ENCODE data around the gene SPINK1. TPM values are rescaled to one million over a fixed set of nuclear protein-coding genes. Genes with fewer than 3 reads are reported as not detected.
"Not testable (repeated sequence)": the region's sequence is repeated elsewhere in the genome, so short reads cannot be mapped to it uniquely, and the experiment has no call there.

The SPINK1 gene
- total RNA-seq, 4 donors from 2014 or later, result 22.5 to 317 (median 54.1) TPM; not detected in 1

- intact Hi-C loops (cut with DNase I; ENCODE audit: low total_unique reads) (no loop called here), in situ Hi-C loops (cut with MboI; ENCODE audit: low pct_ligation_motif_present in 1 of 4, low pct_unique_long_range_greater_than_20kb in 1 of 4, low sequenced_read_pairs in 3 of 4) (loop anchor here in 2 of 4 donors (10.0 kb wide), 1 partner anchor 202 kb away; no protein-coding TSS in a partner anchor)
- WGBS, 2 donors (ENCODE audit: low coverage in 1 of 2), result 45 to 58% methylated on average over 2 of the region's 2 CpGs
- H3K4me3 ChIP-seq, result no peak overlapping the region
- no peak for TF ChIP-seq POLR2A (IDR thresholded peaks at IDR 0.05)
- no peak for TF ChIP-seq EP300 (IDR thresholded peaks at IDR 0.05; ENCODE audit: low read depth)
- no peak for TF ChIP-seq POLR2AphosphoS5 (IDR thresholded peaks at IDR 0.05)
- TF ChIP-seq CTCF (IDR thresholded peaks at IDR 0.05), result no peak
- peaks cover 0 to 5% (median 1%) of the 10 kb centered on the region in 4 donors for H3K4me1 ChIP-seq
- no peak overlapping the region for H3K27ac ChIP-seq
- no peaks in the 10 kb centered on the region for H3K36me3 ChIP-seq
- no peaks in the 10 kb centered on the region for H3K9me3 ChIP-seq
- no peaks in the 10 kb centered on the region for H3K27me3 ChIP-seq
- DNase-seq, result no peak
These were observed 5.1 kb downstream of the SPINK1 start for GRCh38 chr5:147826361-147826760.

GRCh38 chr5:147822686-147823491, 8.6 kb downstream of the SPINK1 start:
- 4% methylated on average over 4 of the region's 4 CpGs; no CpG with 5 or more reads in 1 of the 2 donors for WGBS, 2 donors (ENCODE audit: low coverage in 1 of 2)
- peaks cover 0 to 8% (median 1%) of the 10 kb centered on the region in 4 donors for H3K4me1 ChIP-seq
- DNase-seq, result peak; percentile 35
- no peaks in the 10 kb centered on the region for H3K27me3 ChIP-seq
- no peaks in the 10 kb centered on the region for H3K36me3 ChIP-seq
- H3K27ac ChIP-seq, result no peak overlapping the region
- H3K9me3 ChIP-seq, result no peaks in the 10 kb centered on the region
- intact Hi-C loops (cut with DNase I; ENCODE audit: low total_unique reads) (loop anchor here (2.0 kb wide), 1 partner anchor 196 kb away; no protein-coding TSS in a partner anchor), in situ Hi-C loops (cut with MboI; ENCODE audit: low pct_ligation_motif_present in 1 of 4, low pct_unique_long_range_greater_than_20kb in 1 of 4, low sequenced_read_pairs in 3 of 4) (loop anchor here (5.0 to 10.0 kb wide), 3 partner anchors 191 to 198 kb away; no protein-coding TSS in a partner anchor)
- TF ChIP-seq POLR2AphosphoS5 (IDR thresholded peaks at IDR 0.05) (no peak), CTCF (IDR thresholded peaks at IDR 0.05) (peak; percentile 82 to 93 (median 88))
- H3K4me3 ChIP-seq, result no peak overlapping the region

GRCh38 chr5:147822222-147822621, 9.2 kb downstream of the SPINK1 start:
- not testable (repeated sequence) for DNase-seq, H3K9me3 ChIP-seq, H3K4me1 ChIP-seq, H3K4me3 ChIP-seq, H3K27ac ChIP-seq, H3K27me3 ChIP-seq, H3K36me3 ChIP-seq
- intact Hi-C loops (cut with DNase I; ENCODE audit: low total_unique reads), result loop anchor here (2.0 kb wide), 1 partner anchor 195 kb away; no protein-coding TSS in a partner anchor
- in situ Hi-C loops (cut with MboI; ENCODE audit: low pct_ligation_motif_present in 1 of 4, low pct_unique_long_range_greater_than_20kb in 1 of 4, low sequenced_read_pairs in 3 of 4), result loop anchor here (5.0 to 10.0 kb wide), 3 partner anchors 190 to 197 kb away; no protein-coding TSS in a partner anchor
- WGBS, 2 donors (ENCODE audit: low coverage in 1 of 2), result 83 to 89% methylated on average over 2 to 3 of the region's 3 CpGs

- 40 to 89% methylated on average over 1 to 5 of the region's 5 CpGs for WGBS, 2 donors (ENCODE audit: low coverage in 1 of 2)
- in situ Hi-C loops (cut with MboI; ENCODE audit: low pct_ligation_motif_present in 1 of 4, low pct_unique_long_range_greater_than_20kb in 1 of 4, low sequenced_read_pairs in 3 of 4) (loop anchor here (5.0 to 10.0 kb wide), 3 partner anchors 189 to 197 kb away; no protein-coding TSS in a partner anchor), intact Hi-C loops (cut with DNase I; ENCODE audit: low total_unique reads) (loop anchor here (2.0 kb wide), 1 partner anchor 195 kb away; no protein-coding TSS in a partner anchor)
- no peak for DNase-seq
- TF ChIP-seq POLR2AphosphoS5 (IDR thresholded peaks at IDR 0.05) (no peak), EP300 (IDR thresholded peaks at IDR 0.05; ENCODE audit: low read depth) (no peak), POLR2A (IDR thresholded peaks at IDR 0.05) (no peak), CTCF (IDR thresholded peaks at IDR 0.05) (no peak)
- Histone ChIP-seq H3K4me3 (no peak overlapping the region), H3K36me3 (no peaks in the 10 kb centered on the region), H3K27ac (no peak overlapping the region), H3K4me1 (peaks cover 0 to 8% (median 0%) of the 10 kb centered on the region in 4 donors), H3K9me3 (no peaks in the 10 kb centered on the region), H3K27me3 (no peaks in the 10 kb centered on the region)
These were observed 9.7 kb downstream of the SPINK1 start for GRCh38 chr5:147821766-147822165.
